ENCODE results near the gene DHX29. TPM values are rescaled to one million over a fixed set of nuclear protein-coding genes. Genes with fewer than 3 reads are reported as not detected.

DHX29 gene
- total and polyA plus RNA-seq, 2 donors (not counting 1 experiment from before 2014, with no cell fraction given), result 8.1 to 38.5 TPM

- TF ChIP-seq CTCF (conservative IDR thresholded peaks at IDR 0.05 in 1 of 2, IDR thresholded peaks at IDR 0.05 in 1 of 2; ENCODE audit: low read depth in 1 of 2, low read length in 2 of 2) (no peak), EZH2 (IDR thresholded peaks at IDR 0.05; ENCODE audit: low read length, missing control alignments) (no peak)
- peak in 1 of 2 donors; percentile 25 for DNase-seq (ENCODE audit: low read depth in 2 of 2)
- Histone ChIP-seq H3K9me3 (ENCODE audit: control insufficient read depth, insufficient read depth, low read depth, low read length) (no peaks in the 10 kb centered on the region), H3K27me3 (ENCODE audit: control insufficient read depth, insufficient read depth, low read length) (peaks cover 94% of the 10 kb centered on the region), H4K20me1 (ENCODE audit: control insufficient read depth, extremely low read depth, insufficient read depth, low read length) (no peaks in the 10 kb centered on the region), H3K36me3 (ENCODE audit: control insufficient read depth, insufficient read depth, low read length) (no peaks in the 10 kb centered on the region), H3K79me2 (ENCODE audit: control insufficient read depth, insufficient read depth, low read length) (no peaks in the 10 kb centered on the region), H3K9ac (ENCODE audit: insufficient read depth, low read length) (no peak within 1 kb of the TSS), H3K4me1 (ENCODE audit: control insufficient read depth, extremely low read depth, insufficient read depth, low read length) (no peaks in the 10 kb centered on the region), H3K27ac (ENCODE audit: insufficient read depth, low read length) (no peak within 1 kb of the TSS), H3K4me3 (replicated peaks in 1 of 4; ENCODE audit: control extremely low read depth in 1 of 4, insufficient read depth in 1 of 4, low read depth in 3 of 4, low read length in 4 of 4) (peak within 1 kb of the TSS in 3 of 4 experiments; percentile 12 to 44 (median 17)), H2AFZ (ENCODE audit: low read length) (no peak within 1 kb of the TSS), H3K4me2 (ENCODE audit: extremely low read depth, insufficient read depth, low read length) (peak within 1 kb of the TSS; percentile 62)
These were observed 80.4 kb downstream of the DHX29 start, which contains the start of gene MCIDAS for GRCh38 chr5:55226934-55227663. Gene MCIDAS (minus strand): TSS chr5:55227315. CDS start chr5:55227138, 177 bp downstream.

DNA sequence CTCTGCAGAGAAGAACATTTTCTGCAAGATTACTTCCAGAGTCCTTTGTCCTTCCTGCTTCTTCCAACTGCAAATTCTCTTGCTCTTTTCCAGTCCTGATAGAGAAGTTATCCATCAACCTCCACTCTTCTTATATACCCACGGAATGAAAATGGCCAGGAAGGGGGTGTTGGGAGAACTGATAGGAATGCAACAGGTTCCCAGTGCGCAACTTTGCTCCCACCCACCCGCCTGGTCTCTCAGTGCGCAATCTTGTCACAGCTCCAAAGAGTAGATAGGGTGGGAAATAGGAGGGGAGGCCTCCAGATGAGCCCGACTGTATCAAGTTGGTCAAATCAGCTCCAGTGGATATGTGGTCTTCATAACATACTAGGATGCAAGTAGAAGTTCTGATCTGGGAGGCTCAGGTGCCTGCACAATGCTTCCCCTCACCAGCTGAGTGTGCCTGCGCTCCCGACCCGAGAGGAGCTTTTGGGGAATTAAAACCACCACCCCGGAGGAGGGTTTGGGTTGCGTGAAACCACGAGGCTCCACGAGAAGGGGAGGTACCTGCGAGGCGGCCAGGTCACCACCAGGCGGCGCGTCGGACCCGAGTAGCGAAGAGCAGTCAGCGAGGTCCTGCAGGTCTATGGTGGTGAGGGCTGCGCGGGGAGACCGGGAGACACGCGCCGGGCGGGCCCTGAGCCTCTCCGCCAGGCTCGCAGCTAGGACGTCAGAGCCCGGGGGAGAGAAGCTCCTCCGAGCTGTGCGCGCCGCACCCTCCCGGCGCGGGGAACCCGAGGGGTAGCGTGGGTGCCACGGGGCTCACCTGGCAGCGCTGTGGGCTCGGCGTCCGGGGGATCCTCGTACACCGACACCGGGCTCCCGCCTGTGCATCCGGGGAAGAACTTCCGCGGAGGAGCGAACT, 81.2 kb downstream of the DHX29 start:
- Histone ChIP-seq H3K36me3 (ENCODE audit: control insufficient read depth, insufficient read depth, low read length) (no peaks in the 10 kb centered on the region), H2AFZ (ENCODE audit: low read length) (no peak overlapping the region), H4K20me1 (ENCODE audit: control insufficient read depth, extremely low read depth, insufficient read depth, low read length) (no peaks in the 10 kb centered on the region), H3K9ac (ENCODE audit: insufficient read depth, low read length) (no peak overlapping the region), H3K79me2 (ENCODE audit: control insufficient read depth, insufficient read depth, low read length) (no peaks in the 10 kb centered on the region), H3K9me3 (ENCODE audit: control insufficient read depth, insufficient read depth, low read depth, low read length) (no peaks in the 10 kb centered on the region), H3K4me1 (ENCODE audit: control insufficient read depth, extremely low read depth, insufficient read depth, low read length) (no peaks in the 10 kb centered on the region), H3K4me3 (replicated peaks in 1 of 4; ENCODE audit: control extremely low read depth in 1 of 4, insufficient read depth in 1 of 4, low read depth in 3 of 4, low read length in 4 of 4) (peak overlapping the region in 1 of 4 experiments; percentile 17), H3K4me2 (ENCODE audit: extremely low read depth, insufficient read depth, low read length) (peak overlapping the region; percentile 8), H3K27me3 (ENCODE audit: control insufficient read depth, insufficient read depth, low read length) (peaks cover 91% of the 10 kb centered on the region), H3K27ac (ENCODE audit: insufficient read depth, low read length) (no peak overlapping the region)
- peak in 1 of 2 donors; percentile 37 for DNase-seq (ENCODE audit: low read depth in 2 of 2)
- TF ChIP-seq EZH2 (IDR thresholded peaks at IDR 0.05; ENCODE audit: low read length, missing control alignments), result no peak
- TF ChIP-seq CTCF (conservative IDR thresholded peaks at IDR 0.05 in 1 of 2, IDR thresholded peaks at IDR 0.05 in 1 of 2; ENCODE audit: low read depth in 1 of 2, low read length in 2 of 2), result peak; percentile 32 to 50

GRCh38 chr5:55225346-55225745, 82.1 kb downstream of the DHX29 start:
- H3K4me3 ChIP-seq (replicated peaks in 1 of 4; ENCODE audit: control extremely low read depth in 1 of 4, insufficient read depth in 1 of 4, low read depth in 3 of 4, low read length in 4 of 4), result no peak overlapping the region
- no peak for DNase-seq (ENCODE audit: low read depth in 2 of 2)
- no peaks in the 10 kb centered on the region for H3K79me2 ChIP-seq (ENCODE audit: control insufficient read depth, insufficient read depth, low read length)
- no peak overlapping the region for H3K4me2 ChIP-seq (ENCODE audit: extremely low read depth, insufficient read depth, low read length)
- H3K27ac ChIP-seq (ENCODE audit: insufficient read depth, low read length), result no peak overlapping the region
- H3K9me3 ChIP-seq (ENCODE audit: control insufficient read depth, insufficient read depth, low read depth, low read length), result no peaks in the 10 kb centered on the region
- H4K20me1 ChIP-seq (ENCODE audit: control insufficient read depth, extremely low read depth, insufficient read depth, low read length), result no peaks in the 10 kb centered on the region
- no peak overlapping the region for H3K9ac ChIP-seq (ENCODE audit: insufficient read depth, low read length)
- no peak for TF ChIP-seq EZH2 (IDR thresholded peaks at IDR 0.05; ENCODE audit: low read length, missing control alignments)
- no peak for TF ChIP-seq CTCF (conservative IDR thresholded peaks at IDR 0.05 in 1 of 2, IDR thresholded peaks at IDR 0.05 in 1 of 2; ENCODE audit: low read depth in 1 of 2, low read length in 2 of 2)
- no peaks in the 10 kb centered on the region for H3K36me3 ChIP-seq (ENCODE audit: control insufficient read depth, insufficient read depth, low read length)
- H3K4me1 ChIP-seq (ENCODE audit: control insufficient read depth, extremely low read depth, insufficient read depth, low read length), result peaks cover 2% of the 10 kb centered on the region
- peaks cover 91% of the 10 kb centered on the region for H3K27me3 ChIP-seq (ENCODE audit: control insufficient read depth, insufficient read depth, low read length)
- no peak overlapping the region for H2AFZ ChIP-seq (ENCODE audit: low read length)
